Fibroblast of lung (primary cell): Measurements from ENCODE around the gene SLC43A3.

Experiments
- CTCF ChIP-seq, 2 donors: IDR thresholded peaks in 1 of 2; conservative IDR thresholded peaks in 1 of 2; 1 replicate in 1 of 2; 2 replicates in 1 of 2; pipeline ENCODE4 v1.5.1; 2011 to 2012; ENCODE audit warnings: low read length in 2 of 2, control low read depth in 1 of 2, inconsistent platforms in 1 of 2, low read depth in 1 of 2, mild to moderate bottlenecking in 1 of 2
- EZH2 ChIP-seq: IDR thresholded peaks from 2 replicates; pipeline ENCODE4 v1.5.1; 2012; ENCODE audit warnings: low read length, control low read depth, mild to moderate bottlenecking; ENCODE audit errors: missing control alignments

DNA sequence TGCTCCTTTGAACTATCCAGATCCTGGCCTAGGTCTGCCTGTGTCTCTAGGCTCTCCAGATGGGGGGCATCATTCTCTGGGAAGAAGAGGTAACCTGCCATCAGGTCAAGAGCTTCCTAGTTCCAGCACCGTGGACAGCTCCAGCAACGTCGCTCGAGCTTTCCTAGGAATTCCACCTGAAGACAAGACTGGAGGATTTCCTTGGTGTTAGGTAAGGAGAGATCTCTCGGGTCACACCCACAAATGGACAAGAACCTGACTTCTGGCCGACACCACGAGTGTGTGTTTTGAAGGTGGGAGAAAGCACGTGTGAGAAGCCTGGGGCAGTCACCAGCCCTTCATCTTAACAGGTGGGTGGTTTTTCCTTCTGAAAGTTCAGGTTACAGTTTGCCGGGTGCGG, 47.2 kb downstream of the SLC43A3 start:
- TF ChIP-seq CTCF (conservative IDR thresholded peaks at IDR 0.05 in 1 of 2, IDR thresholded peaks at IDR 0.05 in 1 of 2; ENCODE audit: low read depth in 1 of 2, low read length in 2 of 2) (no peak), EZH2 (no peak)
